GM12878 (cell line): ENCODE data around the gene SAMD3. TPM values are rescaled to one million over a fixed set of nuclear protein-coding genes. Genes with fewer than 3 reads are reported as not detected.
A peak's percentile ranks its signal among the peaks of the same experiment; 100 is the strongest.

ENCODE experiments used
- CBX3 ChIP-seq: fragments of 200-600 bp; sonication (generic); IDR thresholded peaks from 2 replicates; pipeline ENCODE4 v1.6.1; 2016; ENCODE audit warnings: low read depth, borderline replicate concordance
- FOXK2 ChIP-seq: fragments of 450-650 bp; IDR thresholded peaks from 2 replicates; pipeline ENCODE4 v1.6.1; 2017; ENCODE audit warnings: mild to moderate bottlenecking, moderate library complexity
- IKZF2 ChIP-seq, 2 experiments: fragments of 450-650 bp; IDR thresholded peaks; 2 replicates each; pipeline ENCODE4 v1.6.1; 2017; ENCODE audit warnings: mild to moderate bottlenecking in 2 of 2, moderate library complexity in 2 of 2
- KAT2A ChIP-seq: conservative IDR thresholded peaks from 2 replicates; pipeline ENCODE4 v1.6.1; 2011; ENCODE audit warnings: low read depth, low read length; ENCODE audit not compliant: control insufficient read depth
- MTA2 ChIP-seq: fragments of 450-650 bp; IDR thresholded peaks from 2 replicates; pipeline ENCODE4 v1.6.1; 2016; ENCODE audit warnings: low read depth, mild to moderate bottlenecking, moderate library complexity
- MXI1 ChIP-seq: fragments of 150-350 bp; IDR thresholded peaks from 2 replicates; pipeline ENCODE4 v1.6.1; 2011; ENCODE audit warnings: low read depth, mild to moderate bottlenecking, inconsistent platforms, low read length, improper control_type of control experiment
- PAX5 ChIP-seq: IDR thresholded peaks from 2 replicates; pipeline ENCODE4 v1.6.1; 2011; ENCODE audit warnings: low read depth, low read length, borderline replicate concordance
- PBX3 ChIP-seq: IDR thresholded peaks from 2 replicates; pipeline ENCODE4 v1.6.1; 2011; ENCODE audit warnings: mild to moderate bottlenecking, low read depth, low read length, moderate library complexity; ENCODE audit not compliant: insufficient replicate concordance
- PRDM15 ChIP-seq: fragments of 450-650 bp; formaldehyde crosslinking; IDR thresholded peaks from 2 replicates; pipeline ENCODE4 v1.4.0; 2020; ENCODE audit warnings: mild to moderate bottlenecking, moderate library complexity
- RB1 ChIP-seq: fragments of 450-650 bp; formaldehyde crosslinking; IDR thresholded peaks from 2 replicates; pipeline ENCODE4 v1.6.1; 2017; ENCODE audit warnings: mild to moderate bottlenecking, borderline replicate concordance
- SMC3 ChIP-seq: IDR thresholded peaks from 2 replicates; pipeline ENCODE4 v1.6.1; 2011; ENCODE audit warnings: low read length, improper control_type of control experiment, borderline replicate concordance
- STAT1 ChIP-seq: fragments of 450-650 bp; conservative IDR thresholded peaks from 2 replicates; pipeline ENCODE4 v1.6.1; 2014; ENCODE audit warnings: antibody characterized with exemption, mild to moderate bottlenecking
- SUPT20H ChIP-seq: IDR thresholded peaks from 2 replicates; pipeline ENCODE4 v1.6.1; 2011; ENCODE audit warnings: low read depth, mild to moderate bottlenecking, low read length, moderate library complexity, borderline replicate concordance; ENCODE audit not compliant: control insufficient read depth
- ZBTB40 ChIP-seq: fragments of 450-650 bp; IDR thresholded peaks from 2 replicates; pipeline ENCODE4 v1.6.1; 2016; ENCODE audit warnings: mild to moderate bottlenecking, moderate library complexity, borderline replicate concordance
- ZNF24 ChIP-seq: fragments of 450-650 bp; IDR thresholded peaks from 2 replicates; pipeline ENCODE4 v1.6.1; 2017; ENCODE audit warnings: antibody characterized with exemption, mild to moderate bottlenecking
- polyA plus RNA-seq, 11 experiments: library from polyadenylated mRNA; depleted of rRNA in 4 of 11; unstranded in 6 of 11; stranded (reverse) in 5 of 11; fragments of >200 nt; fragmentation: Nextera tagmentation in 4 of 11; fragmentation: Illumina TruSeq in 1 of 11; extraction: Ambion mirVana in 4 of 11; extraction: Trizol in 1 of 11; gene quantifications; 1 replicate in 1 of 11; 2 replicates in 10 of 11; pipeline versions ENCODE4 v1.2.1 to v1.2.3, GENCODE V29; 2011 to 2016; ENCODE audit warnings: inconsistent platforms in 2 of 11, missing spikeins in 2 of 11, low read depth in 1 of 11
- total RNA-seq, 4 experiments: library from RNA; depleted of rRNA in 3 of 4; stranded (reverse); fragments of >200 nt in 3 of 4; fragmentation: Illumina TruSeq in 1 of 4; extraction: Trizol in 1 of 4; gene quantifications; 2 replicates each; pipeline versions ENCODE4 v1.2.1 to v1.2.3, GENCODE V29; 2013 to 2021

Gene SAMD3
- total and polyA plus RNA-seq, 10 of the 15 experiments (the other 5 are each of a cell fraction or from before 2014, with no cell fraction given), result 0.04 to 2.3 (median 0.39) TPM; not detected in 2

GRCh38 chr6:130202782-130203181, 20.0 kb downstream of the SAMD3 start (continued):
- TF ChIP-seq PRDM15 (CRISPR knock-in tag) (no peak), RB1 (no peak), SMC3 (no peak), STAT1 (no peak), IKZF2 (IDR thresholded peaks at IDR 0.05) (peak; percentile 19 to 42; a peak in 2 of 4 replicates), SUPT20H (no peak), FOXK2 (no peak), ZBTB40 (no peak), PBX3 (no peak), KAT2A (no peak), ZNF24 (no peak), MXI1 (no peak), PAX5 (peak; percentile 23; the same call in 1 of the 2 replicates), CBX3 (no peak), MTA2 (peak; percentile 24; the same call in 1 of the 2 replicates)
- TF ChIP-seq, all 136 proteins: peak for 6
